ENCODE measurements around the gene LOXL4.
A peak's percentile ranks its signal among the peaks of the same experiment; 100 is the strongest.

LOXL4 gene

GRCh38 chr10:98264378-98265065 lies 3.5 kb downstream of the LOXL4 start:
- H3K27ac ChIP-seq = no peak overlapping the region
- H3K27me3 ChIP-seq (ENCODE audit: control insufficient read depth, insufficient read depth, low read length) = no peaks in the 10 kb centered on the region
- H3K9me3 ChIP-seq (ENCODE audit: control insufficient read depth, low read length) = no peaks in the 10 kb centered on the region
- no peak for TF ChIP-seq CTCF (IDR thresholded peaks at IDR 0.05)
- H3K79me2 ChIP-seq = no peaks in the 10 kb centered on the region
- no peaks in the 10 kb centered on the region for H3K36me3 ChIP-seq (ENCODE audit: control insufficient read depth, insufficient read depth, low read length)
- H3K4me3 ChIP-seq (ENCODE audit: low read depth, low read length) = no peak overlapping the region
- peaks cover 8% of the 10 kb centered on the region for H3K4me1 ChIP-seq
- H3K4me2 ChIP-seq (ENCODE audit: low read length) = no peak overlapping the region
- H3K9ac ChIP-seq = no peak overlapping the region
- no peak overlapping the region for H2AFZ ChIP-seq

DNA sequence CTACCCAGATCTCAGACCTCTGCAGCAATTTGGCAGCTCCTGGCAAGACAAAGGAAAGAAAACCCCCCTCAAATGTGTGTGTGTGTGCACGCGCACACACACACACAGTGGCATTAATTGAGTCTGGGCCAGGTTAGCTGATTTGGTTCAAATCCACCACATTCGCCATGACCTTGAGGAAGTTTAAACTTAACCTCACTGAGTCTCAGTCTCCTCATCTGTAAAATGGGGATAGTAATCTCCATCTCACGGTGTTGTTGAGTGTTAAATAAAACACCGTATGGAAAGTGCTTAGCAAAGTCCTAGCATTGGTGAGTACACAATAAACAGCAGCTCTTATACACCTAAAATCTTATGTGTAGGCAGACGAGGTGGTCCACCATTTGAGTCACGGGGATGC lies 4.9 kb downstream of the LOXL4 start:
- TF ChIP-seq CTCF (IDR thresholded peaks at IDR 0.05) = no peak
- Histone ChIP-seq H3K4me2 (ENCODE audit: low read length) (no peak overlapping the region), H2AFZ (no peak overlapping the region), H3K4me3 (ENCODE audit: low read depth, low read length) (no peak overlapping the region), H3K27me3 (ENCODE audit: control insufficient read depth, insufficient read depth, low read length) (no peaks in the 10 kb centered on the region), H3K9me3 (ENCODE audit: control insufficient read depth, low read length) (no peaks in the 10 kb centered on the region), H3K9ac (no peak overlapping the region), H3K79me2 (no peaks in the 10 kb centered on the region), H3K36me3 (ENCODE audit: control insufficient read depth, insufficient read depth, low read length) (no peaks in the 10 kb centered on the region), H3K4me1 (peaks cover 2% of the 10 kb centered on the region), H3K27ac (no peak overlapping the region)

GRCh38 chr10:98262571-98262970 lies 5.4 kb downstream of the LOXL4 start:
- peak; percentile 24 for TF ChIP-seq CTCF (IDR thresholded peaks at IDR 0.05)
- Histone ChIP-seq H3K27ac (no peak overlapping the region), H3K9ac (no peak overlapping the region), H3K27me3 (ENCODE audit: control insufficient read depth, insufficient read depth, low read length) (no peaks in the 10 kb centered on the region), H3K4me1 (peaks cover 2% of the 10 kb centered on the region), H3K4me3 (ENCODE audit: low read depth, low read length) (no peak overlapping the region), H3K4me2 (ENCODE audit: low read length) (no peak overlapping the region), H3K36me3 (ENCODE audit: control insufficient read depth, insufficient read depth, low read length) (no peaks in the 10 kb centered on the region), H2AFZ (no peak overlapping the region), H3K9me3 (ENCODE audit: control insufficient read depth, low read length) (no peaks in the 10 kb centered on the region), H3K79me2 (no peaks in the 10 kb centered on the region)

DNA sequence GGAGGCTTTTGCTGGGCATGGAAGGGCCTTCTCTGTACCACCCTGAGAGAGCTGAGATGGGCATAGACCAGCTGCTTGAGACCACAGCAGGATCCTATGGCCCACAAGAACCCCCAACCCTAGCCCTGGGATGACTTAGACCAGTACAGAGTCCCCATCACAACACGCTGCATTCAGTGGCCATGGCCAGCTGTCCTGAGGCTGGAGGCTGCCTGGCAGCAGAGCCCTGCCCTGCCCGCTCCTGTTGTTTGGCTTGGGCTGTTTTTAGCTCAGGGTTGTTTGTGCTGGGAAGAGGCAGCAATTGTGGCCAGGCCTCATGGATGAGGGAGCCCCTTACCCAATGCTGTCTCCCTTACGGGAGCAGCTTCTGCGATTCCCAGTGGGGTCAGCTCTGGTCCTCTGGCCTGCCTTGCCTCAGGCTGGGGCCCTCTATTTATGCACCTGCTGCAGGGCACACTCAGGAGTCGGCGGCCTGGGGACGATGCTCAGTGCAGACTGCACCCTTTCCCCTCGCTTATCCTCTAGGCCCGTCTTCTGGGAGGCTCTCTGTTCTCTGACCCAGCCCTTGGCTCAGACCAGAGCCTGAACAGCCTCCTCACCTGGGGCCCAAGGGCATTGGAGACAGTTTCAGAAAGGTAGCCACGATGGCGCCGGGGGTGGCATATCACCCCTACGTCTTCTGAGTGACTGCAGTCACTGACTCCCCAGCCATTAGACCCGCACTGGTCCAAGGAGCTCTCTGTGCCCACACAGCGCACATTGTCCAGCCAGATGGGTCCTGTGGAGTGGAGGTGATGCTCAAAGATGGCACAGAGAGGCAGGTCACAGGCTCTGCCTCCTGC lies 6.3 kb downstream of the LOXL4 start:
- Histone ChIP-seq H2AFZ (no peak overlapping the region), H3K9me3 (ENCODE audit: control insufficient read depth, low read length) (no peaks in the 10 kb centered on the region), H3K27me3 (ENCODE audit: control insufficient read depth, insufficient read depth, low read length) (no peaks in the 10 kb centered on the region), H3K4me1 (peaks cover 2% of the 10 kb centered on the region), H3K27ac (no peak overlapping the region), H3K79me2 (no peaks in the 10 kb centered on the region), H3K4me2 (ENCODE audit: low read length) (no peak overlapping the region), H3K4me3 (ENCODE audit: low read depth, low read length) (no peak overlapping the region), H3K36me3 (ENCODE audit: control insufficient read depth, insufficient read depth, low read length) (no peaks in the 10 kb centered on the region), H3K9ac (no peak overlapping the region)
- no peak for TF ChIP-seq CTCF (IDR thresholded peaks at IDR 0.05)

All from parathyroid adenoma (tissue), 2 donors.